CD4-positive, alpha-beta T cell treated with Interleukin-12 subunit alpha and Interleukin-12 subunit beta, for 1 hour (primary cell): ENCODE data around the gene TEAD1.

Source experiments
- DNase-seq: peaks from one replicate; pipeline ENCODE4 v3.0.0-alpha.2; 2020

TEAD1 gene

GRCh38 chr11:12687740-12688139 is 13.5 kb downstream of the TEAD1 start:
- DNase-seq, result no peak

- no peak for DNase-seq
Measured at GRCh38 chr11:12689029-12689755, 15.0 kb downstream of the TEAD1 start.

DNA sequence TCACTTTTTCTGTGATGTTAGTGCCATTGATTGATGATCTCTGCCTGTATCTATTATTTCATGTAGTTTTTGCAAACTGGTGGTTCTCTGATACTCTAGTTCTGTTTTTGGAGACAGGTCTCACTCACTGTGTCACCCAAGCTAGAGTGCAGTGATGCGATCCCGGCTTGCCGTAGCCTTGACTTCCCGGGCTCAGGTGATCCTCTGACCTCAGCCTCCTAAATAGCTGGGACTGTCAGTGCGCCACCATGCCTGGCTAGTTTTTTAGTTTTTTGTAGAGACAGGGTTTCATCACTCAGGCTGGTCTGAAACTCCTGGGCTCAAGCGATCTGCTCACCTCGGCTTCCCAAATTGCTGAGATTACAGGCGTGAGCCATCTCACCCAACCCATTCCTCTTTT is 16.4 kb downstream of the TEAD1 start:
- no peak for DNase-seq

GRCh38 chr11:12691473-12691872 is 17.3 kb downstream of the TEAD1 start:
- no peak for DNase-seq

- DNase-seq, result no peak
Measured at GRCh38 chr11:12692229-12693075, 18.2 kb downstream of the TEAD1 start.

DNA sequence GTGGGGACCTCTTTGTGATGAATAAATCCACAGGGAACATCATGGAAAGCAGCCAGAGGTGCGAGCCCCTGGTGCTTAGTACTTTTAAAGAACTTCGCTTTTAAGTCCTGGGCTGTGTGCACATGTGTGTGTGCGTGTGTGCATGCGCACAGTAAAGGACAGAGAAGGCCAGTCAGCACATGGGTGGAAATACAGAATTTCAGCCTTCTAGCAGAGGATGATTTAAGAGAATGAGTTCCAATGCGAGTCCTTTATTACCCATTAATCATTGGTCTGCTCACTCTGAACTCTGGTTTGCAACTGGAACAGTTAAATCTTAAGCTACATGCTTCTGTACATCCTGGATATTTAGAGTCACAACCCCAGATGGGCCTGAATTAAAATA is 18.9 kb downstream of the TEAD1 start:
- DNase-seq, result no peak

DNA sequence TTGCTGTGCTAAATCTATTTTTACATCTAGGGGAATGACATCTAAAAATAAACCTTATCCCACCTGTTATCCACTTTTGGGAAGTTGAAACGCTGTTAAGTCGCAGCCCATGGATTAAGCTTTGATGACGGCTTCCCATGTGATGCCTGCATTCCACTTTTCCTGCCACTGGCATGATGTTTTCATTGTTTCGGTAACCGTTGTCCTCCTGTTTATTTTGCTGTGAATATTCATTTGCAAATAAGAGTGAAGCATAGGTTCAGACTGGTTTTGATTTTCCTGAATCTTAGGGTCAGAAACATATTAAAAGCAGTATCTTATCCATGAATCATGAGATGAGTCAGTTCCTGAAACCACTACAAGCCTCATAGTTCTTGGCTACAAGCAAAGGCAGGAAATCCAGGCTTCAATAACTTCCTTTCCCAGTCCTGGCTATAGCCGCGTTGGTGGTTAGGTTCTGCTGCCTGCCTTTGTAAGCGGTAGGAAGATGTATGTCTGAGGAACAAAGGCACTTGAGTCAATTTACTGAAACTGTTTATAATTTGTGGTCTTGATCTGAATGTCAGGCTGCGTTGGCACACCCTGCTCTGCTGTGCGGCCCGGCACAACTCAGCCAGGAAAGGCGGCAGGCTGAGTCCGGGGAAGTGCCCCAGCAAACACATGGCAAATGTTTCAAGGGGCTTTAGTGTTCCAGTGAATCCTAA is 19.4 kb downstream of the TEAD1 start:
- no peak for DNase-seq

- no peak for DNase-seq
Measured at GRCh38 chr11:12694183-12694531, 19.9 kb downstream of the TEAD1 start.

DNA sequence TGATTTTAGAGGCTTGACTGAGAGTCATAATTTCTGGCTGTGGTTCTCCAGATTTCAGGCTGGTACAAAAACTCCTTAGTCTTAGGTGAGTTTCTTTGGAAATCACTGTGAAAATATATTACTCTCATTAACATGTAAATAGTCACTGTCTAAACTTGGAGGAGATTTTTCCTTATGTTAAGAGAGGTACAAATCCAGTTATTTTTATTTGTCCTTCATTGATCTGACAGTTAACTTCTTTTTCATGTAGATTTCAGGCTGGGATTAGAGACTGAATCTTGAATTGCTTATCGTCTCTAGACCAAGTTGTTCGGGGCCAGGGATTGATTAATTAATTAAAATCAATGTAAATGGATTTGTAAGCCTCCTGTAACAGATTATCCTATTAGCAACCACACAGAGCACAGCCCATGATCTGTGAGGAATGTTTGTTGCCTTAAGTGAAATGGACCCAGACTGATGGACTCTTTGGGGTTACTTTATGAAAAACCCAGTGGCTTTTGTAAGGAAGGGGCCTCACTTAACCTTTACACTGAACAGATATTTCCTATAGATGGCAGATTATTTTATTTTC is 21.1 kb downstream of the TEAD1 start:
- DNase-seq, result no peak

- no peak for DNase-seq
Measured at GRCh38 chr11:12695873-12696272, 21.7 kb downstream of the TEAD1 start.

DNA sequence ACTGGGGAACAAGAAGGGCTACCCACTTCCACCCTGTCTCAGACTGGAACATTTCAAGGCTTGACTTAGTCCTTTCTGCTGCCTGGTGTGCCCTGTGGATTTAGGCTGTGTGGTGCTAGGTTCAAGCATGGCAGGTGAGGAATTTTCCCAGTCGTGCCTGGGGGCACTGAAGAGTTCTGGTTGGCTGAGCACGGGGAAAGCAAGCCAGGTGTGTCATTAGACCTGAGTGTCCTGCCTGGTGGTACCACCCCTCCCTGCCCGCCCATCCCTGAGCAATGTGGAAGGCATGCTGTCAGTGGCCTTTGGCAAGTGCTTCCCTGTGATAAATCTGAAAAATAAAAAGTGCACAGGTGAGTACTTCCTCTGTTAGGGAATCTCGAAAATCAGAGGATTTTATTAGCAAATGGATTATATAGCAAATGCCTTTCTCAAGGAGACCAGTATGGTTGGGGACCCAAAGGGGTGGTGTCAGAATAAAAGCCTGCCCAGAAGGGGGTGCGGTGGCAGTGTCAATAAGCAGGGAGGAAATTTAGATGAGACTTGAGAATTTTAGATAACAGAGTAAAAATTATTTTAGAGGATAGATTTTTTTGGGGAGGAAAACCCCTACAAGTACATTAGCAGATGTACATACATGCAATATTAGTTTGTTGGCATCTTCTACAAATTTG is 22.8 kb downstream of the TEAD1 start:
- no peak for DNase-seq

- no peak for DNase-seq
Measured at GRCh38 chr11:12698048-12698447, 23.8 kb downstream of the TEAD1 start.

DNA sequence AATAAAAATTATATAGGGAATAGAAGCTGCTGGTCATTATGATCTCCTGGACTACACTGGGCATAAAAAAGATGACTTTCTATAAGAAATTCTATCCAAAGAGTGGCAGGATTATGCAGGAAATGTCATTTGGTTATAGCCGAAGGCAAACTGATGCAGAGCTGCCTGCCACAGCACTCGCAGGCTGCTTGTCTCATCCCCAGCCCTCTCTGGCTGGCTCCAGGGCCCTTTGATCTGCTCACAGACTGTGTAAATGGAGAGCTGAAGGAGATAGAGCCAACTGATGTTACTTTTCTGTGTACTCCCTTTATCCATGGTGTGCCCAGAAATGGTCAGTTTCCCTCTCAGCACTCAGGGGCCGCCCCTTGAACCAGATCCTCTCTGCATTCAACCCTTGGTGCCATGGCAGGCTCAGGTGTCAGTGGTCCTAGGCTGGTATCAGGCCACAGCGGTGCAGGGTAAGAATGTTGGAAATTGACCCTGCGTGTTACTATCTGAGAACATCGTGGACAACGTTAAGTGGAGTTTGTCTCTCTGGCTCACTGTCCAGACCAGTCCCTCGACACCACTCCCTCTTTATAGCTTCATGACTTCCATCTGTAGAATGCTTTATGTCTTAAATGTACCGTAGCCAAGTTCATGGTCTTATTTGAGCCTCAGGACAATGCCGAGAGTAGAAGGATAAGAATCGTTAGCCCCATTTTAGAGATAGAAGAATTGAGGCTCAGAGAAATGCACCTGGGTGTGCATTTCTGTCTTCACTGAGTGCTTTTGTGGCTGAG is 27.8 kb downstream of the TEAD1 start:
- no peak for DNase-seq

DNA sequence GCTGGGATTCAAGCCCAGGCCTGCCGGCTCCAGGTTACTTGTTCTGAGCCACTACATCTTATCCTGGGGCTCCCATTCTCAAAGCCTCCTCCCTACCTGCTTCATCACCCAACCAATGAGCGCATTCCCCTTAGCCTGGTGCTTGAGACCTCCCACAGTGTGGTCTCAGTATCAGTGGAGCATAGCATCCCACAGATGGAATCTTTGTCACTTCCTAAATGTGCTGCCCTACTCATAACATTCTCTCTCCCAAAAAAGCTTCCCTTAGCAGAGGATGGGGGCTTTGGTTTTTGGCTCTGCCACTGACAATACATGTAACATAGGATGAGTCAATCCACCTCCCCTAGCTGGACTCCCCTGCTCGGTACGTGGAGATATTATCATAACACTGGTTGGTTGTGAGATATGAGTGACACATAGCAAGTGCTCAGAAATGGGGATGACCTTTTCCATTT is 28.8 kb downstream of the TEAD1 start:
- no peak for DNase-seq

DNA sequence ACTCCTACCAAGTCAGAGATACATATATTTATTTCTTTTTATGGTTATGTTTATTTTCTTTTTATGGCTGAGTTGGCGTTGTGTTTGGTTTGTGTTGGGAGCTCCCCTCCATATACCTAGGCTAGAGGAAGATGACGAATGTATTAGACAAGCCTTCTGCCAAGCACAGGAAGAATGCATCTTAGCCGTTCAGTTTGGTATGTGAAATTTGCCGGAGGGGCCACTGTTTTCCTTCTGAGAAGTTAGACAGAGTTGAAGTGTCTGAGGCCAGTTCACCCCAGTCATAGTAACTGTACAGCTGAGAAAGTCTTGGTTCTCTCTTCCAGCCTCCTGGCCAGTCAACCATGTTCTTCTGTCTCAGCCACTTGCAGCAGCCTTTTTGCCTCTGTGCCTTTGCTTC is 29.8 kb downstream of the TEAD1 start:
- DNase-seq, result no peak

- DNase-seq, result no peak
Measured at GRCh38 chr11:12705874-12706273, 31.7 kb downstream of the TEAD1 start.

GRCh38 chr11:12706545-12707499 is 32.6 kb downstream of the TEAD1 start:
- no peak for DNase-seq

DNA sequence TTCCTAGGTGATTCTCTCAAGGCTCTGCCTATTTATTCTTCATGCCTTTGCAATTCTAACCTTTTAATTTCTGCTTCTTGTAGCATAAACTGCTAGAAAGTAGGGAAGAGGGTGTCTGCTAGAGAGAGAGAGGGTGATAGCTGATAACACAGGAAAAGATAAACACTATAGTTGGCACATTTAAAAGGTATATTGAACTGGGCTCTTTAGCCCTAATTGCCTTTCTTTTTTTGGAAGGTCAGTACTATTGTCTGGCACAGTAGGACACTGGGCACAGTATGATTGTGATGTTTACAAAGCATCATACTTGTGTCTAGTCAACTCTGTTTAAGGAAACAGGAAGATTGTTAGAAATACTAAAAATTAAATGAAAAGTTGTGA is 33.3 kb downstream of the TEAD1 start:
- DNase-seq, result no peak

GRCh38 chr11:12711496-12711895 is 37.3 kb downstream of the TEAD1 start:
- DNase-seq, result no peak

- no peak for DNase-seq
Measured at GRCh38 chr11:12712132-12712531, 37.9 kb downstream of the TEAD1 start.

- no peak for DNase-seq
Measured at GRCh38 chr11:12715131-12715530, 40.9 kb downstream of the TEAD1 start.
